ENCODE results near the gene TTC36.
"Not testable (repeated sequence)": the region's sequence is repeated elsewhere in the genome, so short reads cannot be mapped to it uniquely, and the experiment has no call there.

TTC36 gene

GRCh38 chr11:118572061-118572980, 45.0 kb downstream of the TTC36 start, which contains the start of gene ARCN1:
TSS of gene ARCN1 (plus strand) at chr11:118572409. CDS start at chr11:118572548, 139 bp downstream.
- no peak for TF ChIP-seq JUND (IDR thresholded peaks at IDR 0.05; ENCODE audit: low read depth)
- peak; percentile 66 to 82 for DNase-seq (ENCODE audit: low read depth in 1 of 2, low spot score in 1 of 2)
- in situ Hi-C loops (cut with HindIII; ENCODE audit: low pct_unique_long_range_greater_than_20kb, low sequenced_read_pairs) = no loop called here

GRCh38 chr11:118572981-118573550, 45.8 kb downstream of the TTC36 start:
- no peak for TF ChIP-seq JUND (IDR thresholded peaks at IDR 0.05; ENCODE audit: low read depth)
- DNase-seq (ENCODE audit: low read depth in 1 of 2, low spot score in 1 of 2) = peak; percentile 33 to 64
- in situ Hi-C loops (cut with HindIII; ENCODE audit: low pct_unique_long_range_greater_than_20kb, low sequenced_read_pairs) = no loop called here

GRCh38 chr11:118574636-118575035, 47.4 kb downstream of the TTC36 start:
- in situ Hi-C loops (cut with HindIII; ENCODE audit: low pct_unique_long_range_greater_than_20kb, low sequenced_read_pairs) = no loop called here
- no peak for TF ChIP-seq JUND (IDR thresholded peaks at IDR 0.05; ENCODE audit: low read depth)
- no peak for DNase-seq (ENCODE audit: low read depth in 1 of 2, low spot score in 1 of 2)

- DNase-seq (ENCODE audit: low read depth in 1 of 2, low spot score in 1 of 2); in situ Hi-C loops (cut with HindIII; ENCODE audit: low pct_unique_long_range_greater_than_20kb, low sequenced_read_pairs): not testable (repeated sequence)
Observed at GRCh38 chr11:118577995-118578394, 50.7 kb downstream of the TTC36 start.

Data from T47D (cell line).